Measurements from ENCODE around the gene SCYL1. TPM values are rescaled to one million over a fixed set of nuclear protein-coding genes. Genes with fewer than 3 reads are reported as not detected.

The SCYL1 gene
- total RNA-seq, 1 donor from 2014 or later = 79.4 TPM

- Mint-ChIP-seq H3K4me3 (peak within 1 kb of the TSS; percentile 86), H3K36me3 (no peaks in the 10 kb centered on the region), H3K4me1 (ENCODE audit: unreplicated experiment) (peaks cover 42% of the 10 kb centered on the region), H3K27ac (peak within 1 kb of the TSS; percentile 92), H3K27me3 (peaks cover 2% of the 10 kb centered on the region), H3K9me3 (no peaks in the 10 kb centered on the region)
- TF ChIP-seq, protein P1, sequence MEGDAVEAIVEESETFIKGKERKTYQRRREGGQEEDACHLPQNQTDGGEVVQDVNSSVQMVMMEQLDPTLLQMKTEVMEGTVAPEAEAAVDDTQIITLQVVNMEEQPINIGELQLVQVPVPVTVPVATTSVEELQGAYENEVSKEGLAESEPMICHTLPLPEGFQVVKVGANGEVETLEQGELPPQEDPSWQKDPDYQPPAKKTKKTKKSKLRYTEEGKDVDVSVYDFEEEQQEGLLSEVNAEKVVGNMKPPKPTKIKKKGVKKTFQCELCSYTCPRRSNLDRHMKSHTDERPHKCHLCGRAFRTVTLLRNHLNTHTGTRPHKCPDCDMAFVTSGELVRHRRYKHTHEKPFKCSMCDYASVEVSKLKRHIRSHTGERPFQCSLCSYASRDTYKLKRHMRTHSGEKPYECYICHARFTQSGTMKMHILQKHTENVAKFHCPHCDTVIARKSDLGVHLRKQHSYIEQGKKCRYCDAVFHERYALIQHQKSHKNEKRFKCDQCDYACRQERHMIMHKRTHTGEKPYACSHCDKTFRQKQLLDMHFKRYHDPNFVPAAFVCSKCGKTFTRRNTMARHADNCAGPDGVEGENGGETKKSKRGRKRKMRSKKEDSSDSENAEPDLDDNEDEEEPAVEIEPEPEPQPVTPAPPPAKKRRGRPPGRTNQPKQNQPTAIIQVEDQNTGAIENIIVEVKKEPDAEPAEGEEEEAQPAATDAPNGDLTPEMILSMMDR (conservative IDR thresholded peaks at IDR 0.05) = no peak
- no peak for DNase-seq (ENCODE audit: extremely low spot score, unreplicated experiment)
These were observed 33.4 kb downstream of the SCYL1 start, which contains the start of gene LTBP3 for GRCh38 chr11:65558002-65558929. Gene LTBP3 (minus strand): TSS chr11:65558359. CDS start chr11:65557959, 400 bp downstream.

- peak overlapping the region; percentile 92 for H3K27ac Mint-ChIP-seq
- no peaks in the 10 kb centered on the region for H3K9me3 Mint-ChIP-seq
- peaks cover 42% of the 10 kb centered on the region for H3K4me1 Mint-ChIP-seq (ENCODE audit: unreplicated experiment)
- H3K27me3 Mint-ChIP-seq = peaks cover 2% of the 10 kb centered on the region
- H3K4me3 Mint-ChIP-seq = peak overlapping the region; percentile 74
- no peak for DNase-seq (ENCODE audit: extremely low spot score, unreplicated experiment)
- TF ChIP-seq, protein P1 (conservative IDR thresholded peaks at IDR 0.05) = no peak
- H3K36me3 Mint-ChIP-seq = no peaks in the 10 kb centered on the region
These were observed 34.1 kb downstream of the SCYL1 start for GRCh38 chr11:65558930-65559509.

- TF ChIP-seq, protein P1 (conservative IDR thresholded peaks at IDR 0.05) = no peak
- no peaks in the 10 kb centered on the region for H3K36me3 Mint-ChIP-seq
- H3K4me1 Mint-ChIP-seq (ENCODE audit: unreplicated experiment) = peaks cover 39% of the 10 kb centered on the region
These were observed 34.7 kb downstream of the SCYL1 start for GRCh38 chr11:65559535-65559934.

GRCh38 chr11:65559951-65560537 lies 35.2 kb downstream of the SCYL1 start:
- peak overlapping the region; percentile 74 for H3K4me3 Mint-ChIP-seq
- no peaks in the 10 kb centered on the region for H3K9me3 Mint-ChIP-seq
- TF ChIP-seq, protein P1 (conservative IDR thresholded peaks at IDR 0.05) = no peak
- DNase-seq (ENCODE audit: extremely low spot score, unreplicated experiment) = no peak
- peaks cover 34% of the 10 kb centered on the region for H3K4me1 Mint-ChIP-seq (ENCODE audit: unreplicated experiment)
- no peaks in the 10 kb centered on the region for H3K36me3 Mint-ChIP-seq
- peak overlapping the region; percentile 92 for H3K27ac Mint-ChIP-seq
- H3K27me3 Mint-ChIP-seq = peaks cover 2% of the 10 kb centered on the region

More at GRCh38 chr11:65559535-65559934, 34.7 kb downstream of the SCYL1 start:
- Mint-ChIP-seq H3K4me3 (peak overlapping the region; percentile 71), H3K27me3 (peaks cover 2% of the 10 kb centered on the region), H3K9me3 (no peaks in the 10 kb centered on the region), H3K27ac (peak overlapping the region; percentile 92)
- no peak for DNase-seq (ENCODE audit: extremely low spot score, unreplicated experiment)

- Mint-ChIP-seq H3K4me3 (peak overlapping the region; percentile 74), H3K27ac (peak overlapping the region; percentile 92), H3K9me3 (no peaks in the 10 kb centered on the region), H3K27me3 (peaks cover 2% of the 10 kb centered on the region), H3K4me1 (ENCODE audit: unreplicated experiment) (peaks cover 27% of the 10 kb centered on the region), H3K36me3 (no peaks in the 10 kb centered on the region)
- TF ChIP-seq, protein P1 (conservative IDR thresholded peaks at IDR 0.05) = no peak
- no peak for DNase-seq (ENCODE audit: extremely low spot score, unreplicated experiment)
These were observed 35.9 kb downstream of the SCYL1 start for GRCh38 chr11:65560555-65561418.

Measured in type B pancreatic cell (in vitro differentiated cells).